Spleen (tissue), 7 donors: ENCODE results near the gene FBP1.

Source experiments
- CTCF ChIP-seq, 11 experiments: fragments of 200-600 bp in 7 of 11; fragments of 450-650 bp in 4 of 11; sonication (generic) in 4 of 11; IDR thresholded peaks in 8 of 11; conservative IDR thresholded peaks in 3 of 11; 1 replicate in 7 of 11; 2 replicates in 4 of 11; pipeline versions ENCODE4 v1.4.0 to v1.8.0; 2016 to 2021; ENCODE audit warnings: antibody characterized with exemption in 11 of 11, inconsistent platforms in 4 of 11, mild to moderate bottlenecking in 1 of 11
- POLR2A ChIP-seq, 3 donors: fragments of 450-650 bp; IDR thresholded peaks; one replicate each; pipeline ENCODE4 v1.5.1; 2017; ENCODE audit warnings: antibody characterized with exemption in 3 of 3, mild to moderate bottlenecking in 1 of 3
- POLR2AphosphoS5 ChIP-seq, 3 donors: sonication (generic); formaldehyde crosslinking; IDR thresholded peaks; one replicate each; pipeline ENCODE4 v1.5.1; 2017; ENCODE audit warnings: antibody characterized with exemption in 3 of 3
- donor health status: DM: no; HTN: no; CAD: no; lungs with moderate emphysema.
- donor health status: DM: no; HTN: no; CAD: no.
- donor health status: DM: no; HTN: no; CAD: no.

- no peak for TF ChIP-seq POLR2AphosphoS5 (IDR thresholded peaks at IDR 0.05)
- no peak for TF ChIP-seq POLR2A (IDR thresholded peaks at IDR 0.05)
- TF ChIP-seq CTCF (IDR thresholded peaks at IDR 0.05 in 8 of 11, conservative IDR thresholded peaks at IDR 0.05 in 3 of 11), result no peak
Observed at GRCh38 chr9:94663140-94663539, 23.8 kb upstream of the FBP1 start.
